RWPE1 (cell line): ENCODE data around the gene ACSM4.

Experiments
- CTCF ChIA-PET: fragments of 350-600 bp; sonication (Branson Sonifier 250); formaldehyde crosslinking; extraction: SDS; loops from one replicate; lab custom pipeline; 2021; lab: Yijun Ruan, JAX
- POLR2A ChIA-PET: fragments of 400-600 bp; formaldehyde crosslinking; extraction: SDS; loops from one replicate; lab custom pipeline; 2020; ENCODE audit warnings: antibody characterized with exemption; ENCODE audit not compliant: low non-redundant PET; lab: Yijun Ruan, JAX
- DNase-seq: peaks from one replicate; pipeline ENCODE4 v3.0.0; 2012; ENCODE audit warnings: low spot score
- H3K27ac ChIP-seq: fragments of 450-650 bp; 2 replicates; pipeline ENCODE4 v1.5.1; 2017
- CTCF ChIP-seq: fragments of 450-650 bp; conservative IDR thresholded peaks from 2 replicates; pipeline ENCODE4 v1.5.1; 2017; ENCODE audit warnings: low read depth, mild to moderate bottlenecking

Gene ACSM4

GRCh38 chr12:7349418-7349817 lies 45.5 kb downstream of the ACSM4 start:
- H3K27ac ChIP-seq, result no peak overlapping the region
- POLR2A ChIA-PET, result no interaction called here
- TF ChIP-seq CTCF, result no peak
- no peak for DNase-seq
- CTCF ChIA-PET, result no interaction called here

- no peak for TF ChIP-seq CTCF
- CTCF ChIA-PET, result no interaction called here
- H3K27ac ChIP-seq, result no peak overlapping the region
- DNase-seq, result no peak
- POLR2A ChIA-PET, result no interaction called here
These were observed 47.3 kb downstream of the ACSM4 start for GRCh38 chr12:7351177-7351576.

GRCh38 chr12:7352661-7353060 lies 48.8 kb downstream of the ACSM4 start:
- POLR2A ChIA-PET, result no interaction called here
- CTCF ChIA-PET, result interaction anchor here (0.6 kb wide), 1 partner anchor 225 kb away, joined by 4 read pairs; no protein-coding TSS in a partner anchor
- no peak overlapping the region for H3K27ac ChIP-seq
- DNase-seq, result no peak
- TF ChIP-seq CTCF, result no peak

GRCh38 chr12:7354529-7354928 lies 50.7 kb downstream of the ACSM4 start:
- H3K27ac ChIP-seq, result no peak overlapping the region
- TF ChIP-seq CTCF, result no peak
- DNase-seq, result no peak
- CTCF ChIA-PET, result interaction anchor here (0.6 kb wide), 1 partner anchor 165 kb away, joined by 4 read pairs; no protein-coding TSS in a partner anchor
- POLR2A ChIA-PET, result no interaction called here

- no peak overlapping the region for H3K27ac ChIP-seq
- DNase-seq, result no peak
- ChIA-PET POLR2A (no interaction called here), CTCF (no interaction called here)
- no peak for TF ChIP-seq CTCF
These were observed 57.4 kb downstream of the ACSM4 start for GRCh38 chr12:7361265-7361664.

GRCh38 chr12:7362734-7363133 lies 58.9 kb downstream of the ACSM4 start:
- no peak overlapping the region for H3K27ac ChIP-seq
- ChIA-PET CTCF (no interaction called here), POLR2A (no interaction called here)
- TF ChIP-seq CTCF, result no peak
- DNase-seq, result no peak
